ENCODE results near the gene PCMT1. TPM values are rescaled to one million over a fixed set of nuclear protein-coding genes. Genes with fewer than 3 reads are reported as not detected.

PCMT1 gene
- total and polyA plus RNA-seq, 2 of the 13 experiments (the other 11 are each of a cell fraction or from before 2014, with no cell fraction given): 112 to 169 TPM

DNA sequence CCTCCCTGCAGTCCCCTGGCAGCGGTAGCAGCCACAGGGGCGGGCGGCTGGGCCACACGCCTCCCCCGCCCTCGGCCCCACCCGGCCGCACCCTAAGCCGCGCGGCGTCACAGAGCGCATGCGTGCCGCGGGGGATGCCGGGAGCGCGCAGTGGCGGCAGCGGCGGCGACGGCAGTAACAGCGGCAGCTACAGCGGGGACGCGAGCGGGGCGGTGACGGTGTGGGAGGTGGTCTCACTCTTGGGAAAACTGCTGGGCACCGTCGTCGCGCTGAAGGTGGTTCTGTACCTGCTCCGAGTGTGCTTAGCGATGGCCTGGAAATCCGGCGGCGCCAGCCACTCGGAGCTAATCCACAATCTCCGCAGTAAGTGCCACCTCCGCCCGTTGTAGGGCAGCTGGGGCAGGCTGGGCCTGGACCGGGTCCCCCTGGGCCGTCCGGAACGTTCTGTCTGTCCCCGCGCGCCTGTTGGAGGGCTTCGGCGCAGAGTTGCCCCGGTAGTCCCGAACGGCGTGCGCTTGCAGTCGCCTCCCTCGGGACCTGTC, at the start of gene PCMT1 (continued):
- TF ChIP-seq ZMYM4 (CRISPR knock-in tag; IDR thresholded peaks at IDR 0.05) (peak; percentile 35; the same call in 1 of the 2 replicates), MXD4 (CRISPR knock-in tag; IDR thresholded peaks at IDR 0.05) (no peak), ZBTB3 (CRISPR knock-in tag; IDR thresholded peaks at IDR 0.05; ENCODE audit: borderline replicate concordance, low read depth) (no peak; the same call in 1 of the 2 replicates), ZNF180 (CRISPR knock-in tag; IDR thresholded peaks at IDR 0.05; ENCODE audit: borderline replicate concordance, low read depth) (no peak), ZNF124 (CRISPR knock-in tag; IDR thresholded peaks at IDR 0.05) (no peak; the same call in 1 of the 2 replicates), U2AF1 (optimal IDR thresholded peaks at IDR 0.05; ENCODE audit: low read depth, low read length) (no peak), ZNF883 (CRISPR knock-in tag; IDR thresholded peaks at IDR 0.05; ENCODE audit: not compliant biosample characterization) (peak; percentile 63), HOXA5 (CRISPR knock-in tag; IDR thresholded peaks at IDR 0.05) (peak; percentile 70), KMT2A (CRISPR knock-in tag; IDR thresholded peaks at IDR 0.05) (peak; percentile 77; the same call in 1 of the 2 replicates), HDAC1 (CRISPR knock-in tag; IDR thresholded peaks at IDR 0.05) (no peak), ZNF572 (CRISPR knock-in tag; IDR thresholded peaks at IDR 0.05) (0 out of 2 replicates have a peak, but pooled peaks have one; percentile 67), HOXA3 (CRISPR knock-in tag; IDR thresholded peaks at IDR 0.05) (peak; percentile 74), SNAI1 (CRISPR knock-in tag; IDR thresholded peaks at IDR 0.05; ENCODE audit: borderline replicate concordance) (no peak), KDM6A (CRISPR knock-in tag; IDR thresholded peaks at IDR 0.05; ENCODE audit: low read depth) (no peak), REL (CRISPR knock-in tag; conservative IDR thresholded peaks at IDR 0.05) (peak; percentile 61; the same call in 1 of the 2 replicates), SMYD3 (CRISPR knock-in tag; IDR thresholded peaks at IDR 0.05) (0 out of 2 replicates have a peak, but pooled peaks have one; percentile 66), ASH2L (IDR thresholded peaks at IDR 0.05; ENCODE audit: insufficient read length, low read depth, low read length) (peak; percentile 88)
- TF ChIP-seq, protein P1, sequence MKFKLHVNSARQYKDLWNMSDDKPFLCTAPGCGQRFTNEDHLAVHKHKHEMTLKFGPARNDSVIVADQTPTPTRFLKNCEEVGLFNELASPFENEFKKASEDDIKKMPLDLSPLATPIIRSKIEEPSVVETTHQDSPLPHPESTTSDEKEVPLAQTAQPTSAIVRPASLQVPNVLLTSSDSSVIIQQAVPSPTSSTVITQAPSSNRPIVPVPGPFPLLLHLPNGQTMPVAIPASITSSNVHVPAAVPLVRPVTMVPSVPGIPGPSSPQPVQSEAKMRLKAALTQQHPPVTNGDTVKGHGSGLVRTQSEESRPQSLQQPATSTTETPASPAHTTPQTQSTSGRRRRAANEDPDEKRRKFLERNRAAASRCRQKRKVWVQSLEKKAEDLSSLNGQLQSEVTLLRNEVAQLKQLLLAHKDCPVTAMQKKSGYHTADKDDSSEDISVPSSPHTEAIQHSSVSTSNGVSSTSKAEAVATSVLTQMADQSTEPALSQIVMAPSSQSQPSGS (CRISPR knock-in tag; IDR thresholded peaks at IDR 0.05): no peak
- TF ChIP-seq, protein P2, sequence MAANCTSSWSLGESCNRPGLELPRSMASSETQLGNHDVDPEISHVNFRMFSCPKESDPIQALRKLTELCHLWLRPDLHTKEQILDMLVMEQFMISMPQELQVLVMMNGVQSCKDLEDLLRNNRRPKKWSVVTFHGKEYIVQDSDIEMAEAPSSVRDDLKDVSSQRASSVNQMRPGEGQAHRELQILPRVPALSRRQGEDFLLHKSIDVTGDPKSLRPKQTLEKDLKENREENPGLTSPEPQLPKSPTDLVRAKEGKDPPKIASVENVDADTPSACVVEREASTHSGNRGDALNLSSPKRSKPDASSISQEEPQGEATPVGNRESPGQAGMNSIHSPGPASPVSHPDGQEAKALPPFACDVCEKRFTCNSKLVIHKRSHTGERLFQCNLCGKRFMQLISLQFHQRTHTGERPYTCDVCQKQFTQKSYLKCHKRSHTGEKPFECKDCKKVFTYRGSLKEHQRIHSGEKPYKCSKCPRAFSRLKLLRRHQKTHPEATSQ (CRISPR knock-in tag; IDR thresholded peaks at IDR 0.05; ENCODE audit: borderline replicate concordance): peak; percentile 85; the same call in 1 of the 2 replicates
- TF ChIP-seq, protein P3, sequence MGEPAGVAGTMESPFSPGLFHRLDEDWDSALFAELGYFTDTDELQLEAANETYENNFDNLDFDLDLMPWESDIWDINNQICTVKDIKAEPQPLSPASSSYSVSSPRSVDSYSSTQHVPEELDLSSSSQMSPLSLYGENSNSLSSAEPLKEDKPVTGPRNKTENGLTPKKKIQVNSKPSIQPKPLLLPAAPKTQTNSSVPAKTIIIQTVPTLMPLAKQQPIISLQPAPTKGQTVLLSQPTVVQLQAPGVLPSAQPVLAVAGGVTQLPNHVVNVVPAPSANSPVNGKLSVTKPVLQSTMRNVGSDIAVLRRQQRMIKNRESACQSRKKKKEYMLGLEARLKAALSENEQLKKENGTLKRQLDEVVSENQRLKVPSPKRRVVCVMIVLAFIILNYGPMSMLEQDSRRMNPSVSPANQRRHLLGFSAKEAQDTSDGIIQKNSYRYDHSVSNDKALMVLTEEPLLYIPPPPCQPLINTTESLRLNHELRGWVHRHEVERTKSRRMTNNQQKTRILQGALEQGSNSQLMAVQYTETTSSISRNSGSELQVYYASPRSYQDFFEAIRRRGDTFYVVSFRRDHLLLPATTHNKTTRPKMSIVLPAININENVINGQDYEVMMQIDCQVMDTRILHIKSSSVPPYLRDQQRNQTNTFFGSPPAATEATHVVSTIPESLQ (CRISPR knock-in tag; conservative IDR thresholded peaks at IDR 0.05): peak; percentile 85; the same call in 1 of the 2 replicates
- TF ChIP-seq, protein P4, sequence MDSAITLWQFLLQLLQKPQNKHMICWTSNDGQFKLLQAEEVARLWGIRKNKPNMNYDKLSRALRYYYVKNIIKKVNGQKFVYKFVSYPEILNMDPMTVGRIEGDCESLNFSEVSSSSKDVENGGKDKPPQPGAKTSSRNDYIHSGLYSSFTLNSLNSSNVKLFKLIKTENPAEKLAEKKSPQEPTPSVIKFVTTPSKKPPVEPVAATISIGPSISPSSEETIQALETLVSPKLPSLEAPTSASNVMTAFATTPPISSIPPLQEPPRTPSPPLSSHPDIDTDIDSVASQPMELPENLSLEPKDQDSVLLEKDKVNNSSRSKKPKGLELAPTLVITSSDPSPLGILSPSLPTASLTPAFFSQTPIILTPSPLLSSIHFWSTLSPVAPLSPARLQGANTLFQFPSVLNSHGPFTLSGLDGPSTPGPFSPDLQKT (CRISPR knock-in tag; IDR thresholded peaks at IDR 0.05; ENCODE audit: borderline replicate concordance): no peak
